Ishikawa (cell line): Measurements from ENCODE around the gene FBRSL1.

Source experiments
- CEBPB ChIP-seq: IDR thresholded peaks from 2 replicates; pipeline ENCODE4 v1.6.1; 2012
- CREB1 ChIP-seq: IDR thresholded peaks from 2 replicates; pipeline ENCODE4 v1.6.1; 2012; ENCODE audit warnings: low read depth
- EGR1 ChIP-seq: IDR thresholded peaks from 2 replicates; pipeline ENCODE4 v1.6.1; 2012
- EP300 ChIP-seq: IDR thresholded peaks from 2 replicates; pipeline ENCODE4 v1.6.1; 2012; ENCODE audit warnings: borderline replicate concordance
- FOXM1 ChIP-seq: IDR thresholded peaks from 2 replicates; pipeline ENCODE4 v1.6.1; 2012; ENCODE audit warnings: low read depth, borderline replicate concordance
- MAX ChIP-seq: IDR thresholded peaks from 2 replicates; pipeline ENCODE4 v1.6.1; 2012
- NFIC ChIP-seq: IDR thresholded peaks from 2 replicates; pipeline ENCODE4 v1.6.1; 2012
- RAD21 ChIP-seq: IDR thresholded peaks from 2 replicates; pipeline ENCODE4 v1.6.1; 2012; ENCODE audit warnings: low read depth
- REST ChIP-seq: IDR thresholded peaks from 2 replicates; pipeline ENCODE4 v1.6.1; 2012; ENCODE audit warnings: low read depth, mild to moderate bottlenecking
- TAF1 ChIP-seq: IDR thresholded peaks from 2 replicates; pipeline ENCODE4 v1.6.1; 2012; ENCODE audit warnings: low read depth, mild to moderate bottlenecking
- TCF12 ChIP-seq: IDR thresholded peaks from 2 replicates; pipeline ENCODE4 v1.6.1; 2012; ENCODE audit warnings: low read depth
- TEAD4 ChIP-seq: IDR thresholded peaks from 2 replicates; pipeline ENCODE4 v1.6.1; 2012
- USF1 ChIP-seq: IDR thresholded peaks from 2 replicates; pipeline ENCODE4 v1.6.1; 2012
- YY1 ChIP-seq: IDR thresholded peaks from 2 replicates; pipeline ENCODE4 v1.6.1; 2012; ENCODE audit warnings: low read depth
- ZBTB7A ChIP-seq: IDR thresholded peaks from 2 replicates; pipeline ENCODE4 v1.6.1; 2012; ENCODE audit warnings: low read depth

FBRSL1 gene

GRCh38 chr12:132505852-132506219 is 15.9 kb downstream of the FBRSL1 start:
- TF ChIP-seq EP300: no peak
- TF ChIP-seq MAX: no peak
- no peak for TF ChIP-seq TCF12
- TF ChIP-seq EGR1: no peak
- TF ChIP-seq CEBPB: no peak
- no peak for TF ChIP-seq NFIC
- TF ChIP-seq TAF1: no peak
- TF ChIP-seq CREB1: no peak
- TF ChIP-seq REST: no peak
- TF ChIP-seq FOXM1: no peak
- TF ChIP-seq USF1: no peak
- TF ChIP-seq RAD21: no peak
- no peak for TF ChIP-seq YY1
- TF ChIP-seq ZBTB7A: no peak

GRCh38 chr12:132506328-132507160 is 16.6 kb downstream of the FBRSL1 start:
- peak; percentile 24; the same call in 1 of the 2 replicates for TF ChIP-seq MAX
- TF ChIP-seq REST: no peak
- TF ChIP-seq YY1: no peak
- no peak for TF ChIP-seq NFIC
- no peak for TF ChIP-seq TEAD4
- TF ChIP-seq TAF1: no peak
- TF ChIP-seq USF1: no peak
- no peak for TF ChIP-seq RAD21
- TF ChIP-seq TCF12: no peak

GRCh38 chr12:132507161-132507538 is 17.2 kb downstream of the FBRSL1 start:
- TF ChIP-seq TAF1 (no peak), REST (no peak), EP300 (no peak), USF1 (no peak), ZBTB7A (no peak), EGR1 (no peak), NFIC (no peak), CREB1 (no peak)
